HepG2 (cell line): ENCODE measurements around the gene RABGGTA. TPM values are rescaled to one million over a fixed set of nuclear protein-coding genes. Genes with fewer than 3 reads are reported as not detected.
A peak's percentile ranks its signal among the peaks of the same experiment; 100 is the strongest.

Experiments used
- ATAC-seq: fragments of 200-7000 bp; cut with Tn5 transposase; 3 replicates; pipeline ENCODE4 v1.9.1; 2020; ENCODE audit warnings: mild to moderate bottlenecking, moderate library complexity
- BruUV-seq: library from RNA; stranded (reverse); fragments of 400-500 nt; replicated peaks from 2 replicates; lab custom pipeline; 2021; lab: Mats Ljungman, UMichigan
- CTCF ChIA-PET: fragments of 300-600 bp; formaldehyde crosslinking; extraction: SDS; loops from one replicate; lab custom pipeline; 2021; ENCODE audit warnings: low total read pairs, inconsistent platforms, low intra/inter-chr PET ratio; lab: Yijun Ruan, JAX
- POLR2A ChIA-PET: fragments of 350-600 bp; sonication (Branson Sonifier 250); formaldehyde crosslinking; loops from one replicate; lab custom pipeline; 2020; ENCODE audit warnings: antibody characterized with exemption, inconsistent platforms; lab: Yijun Ruan, JAX
- DNase-seq: peaks from one replicate; pipeline ENCODE4 v3.0.0-alpha.2; 2015; ENCODE audit warnings: low spot score
- FAIRE-seq: peaks from 3 replicates; lab custom pipeline; 2011; peaks lifted over from hg19 to GRCh38; lab: Jason Lieb, UNC
- H2AFZ ChIP-seq: one replicate; pipeline ENCODE4 v1.6.1; 2011; ENCODE audit warnings: low read length, inconsistent platforms
- H3K27ac ChIP-seq: fragments of 300-600 bp; 3 replicates; pipeline ENCODE4 v1.8.0; 2011; ENCODE audit warnings: mixed run types, mild to moderate bottlenecking, mixed read lengths, low read length, inconsistent platforms; ENCODE audit not compliant: insufficient read depth; ENCODE audit errors: extremely low read length
- H3K27me3 ChIP-seq, 2 experiments: fragments of 200-600 bp in 1 of 2; 2 replicates in 1 of 2; 3 replicates in 1 of 2; pipeline versions ENCODE4 v1.6.0 to v1.8.0; 2011; ENCODE audit warnings: low read length in 2 of 2, mild to moderate bottlenecking in 2 of 2, moderate library complexity in 2 of 2, inconsistent platforms in 1 of 2; ENCODE audit not compliant: insufficient read depth in 2 of 2, control insufficient read depth in 1 of 2
- H3K36me3 ChIP-seq, 2 experiments: fragments of 200-600 bp in 1 of 2; replicated peaks in 1 of 2; 2 replicates in 1 of 2; 3 replicates in 1 of 2; pipeline versions ENCODE4 v1.5.1 to v1.8.0; 2011; ENCODE audit warnings: low read length in 2 of 2, inconsistent platforms in 1 of 2; ENCODE audit not compliant: insufficient read depth in 2 of 2, control insufficient read depth in 1 of 2
- H3K4me1 ChIP-seq: 2 replicates; pipeline ENCODE4 v1.5.1; 2012; ENCODE audit warnings: low read length, inconsistent platforms; ENCODE audit not compliant: insufficient read depth
- H3K4me2 ChIP-seq: 2 replicates; pipeline ENCODE4 v1.6.0; 2011; ENCODE audit warnings: low read depth, low read length, inconsistent platforms
- H3K4me3 ChIP-seq, 3 experiments: fragments of 200-600 bp in 1 of 3; sonication (generic), shearing (Covaris generic) in 1 of 3; replicated peaks in 1 of 3; 2 replicates each; pipeline ENCODE4 v1.5.1; 2011 to 2016; ENCODE audit warnings: low read length in 3 of 3, inconsistent platforms in 2 of 3, low read depth in 2 of 3, mild to moderate bottlenecking in 2 of 3, control low read depth in 1 of 3, mixed read lengths in 1 of 3; ENCODE audit not compliant: insufficient read depth in 1 of 3
- H3K79me2 ChIP-seq: one replicate; pipeline ENCODE4 v1.6.1; 2011; ENCODE audit warnings: low read length, inconsistent platforms; ENCODE audit not compliant: insufficient read depth
- H3K9ac ChIP-seq: 2 replicates; pipeline ENCODE4 v1.6.0; 2011; ENCODE audit warnings: mild to moderate bottlenecking, low read depth, low read length, inconsistent platforms; ENCODE audit not compliant: insufficient read depth
- H3K9me3 ChIP-seq: 2 replicates; pipeline ENCODE4 v1.5.1; 2012; ENCODE audit warnings: mild to moderate bottlenecking, low read length
- H4K20me1 ChIP-seq: 2 replicates; pipeline ENCODE4 v1.6.0; 2011; ENCODE audit warnings: inconsistent platforms, mild to moderate bottlenecking, low read length, moderate library complexity; ENCODE audit not compliant: insufficient read depth
- CTCF ChIP-seq: sonication (generic); formaldehyde crosslinking; IDR thresholded peaks from 2 replicates; pipeline ENCODE4 v1.5.0; 2020; ENCODE audit warnings: mild to moderate bottlenecking, missing genetic modification reagents, moderate library complexity
- EP300 ChIP-seq, 3 experiments: sonication (generic) in 1 of 3; formaldehyde crosslinking in 1 of 3; IDR thresholded peaks; 2 replicates each; pipeline versions ENCODE4 v1.5.1 to v1.6.1; 2011 to 2020; ENCODE audit warnings: low read depth in 2 of 3, low read length in 2 of 3, borderline replicate concordance in 1 of 3, improper control_type of control experiment in 1 of 3, mild to moderate bottlenecking in 1 of 3, missing genetic modification reagents in 1 of 3, moderate library complexity in 1 of 3
- FOXA3 ChIP-seq: IDR thresholded peaks from 2 replicates; pipeline ENCODE4 v1.6.1; 2016; ENCODE audit warnings: missing genetic modification reagents, missing compliant biosample characterization
- GTF3A ChIP-seq: sonication (generic); formaldehyde crosslinking; conservative IDR thresholded peaks from 2 replicates; pipeline ENCODE4 v1.4.0; 2020; ENCODE audit warnings: mild to moderate bottlenecking, missing genetic modification reagents
- HOXD1 ChIP-seq: sonication (generic); formaldehyde crosslinking; IDR thresholded peaks from 2 replicates; pipeline ENCODE4 v1.5.0; 2020; ENCODE audit warnings: missing genetic modification reagents
- MEIS1 ChIP-seq: sonication (generic); formaldehyde crosslinking; IDR thresholded peaks from 2 replicates; pipeline ENCODE4 v1.9.0; 2021; ENCODE audit warnings: mild to moderate bottlenecking, missing genetic modification reagents, moderate library complexity, borderline replicate concordance
- MEIS2 ChIP-seq: sonication (generic); formaldehyde crosslinking; IDR thresholded peaks from 2 replicates; pipeline ENCODE4 v1.9.0; 2021; ENCODE audit warnings: mild to moderate bottlenecking, missing genetic modification reagents
- NPAS2 ChIP-seq: sonication (generic); formaldehyde crosslinking; IDR thresholded peaks from 2 replicates; pipeline ENCODE4 v1.8.0; 2022; ENCODE audit warnings: mild to moderate bottlenecking, missing genetic modification reagents, borderline replicate concordance
- PAX8 ChIP-seq: sonication (generic); formaldehyde crosslinking; IDR thresholded peaks from 2 replicates; pipeline ENCODE4 v1.8.0; 2022; ENCODE audit warnings: mild to moderate bottlenecking, missing genetic modification reagents, borderline replicate concordance
- PRPF4 ChIP-seq: fragments of 200-400 bp; formaldehyde crosslinking; IDR thresholded peaks from 2 replicates; pipeline ENCODE4 v1.6.1; 2016; ENCODE audit warnings: low read length, low read depth; ENCODE audit not compliant: poor library complexity, severe bottlenecking
- SALL1 ChIP-seq: sonication (generic); formaldehyde crosslinking; IDR thresholded peaks from 2 replicates; pipeline ENCODE4 v1.8.0; 2022; ENCODE audit warnings: mild to moderate bottlenecking, missing genetic modification reagents
- ZBTB8A ChIP-seq: sonication (generic); formaldehyde crosslinking; IDR thresholded peaks from 2 replicates; pipeline ENCODE4 v1.4.0; 2020; ENCODE audit warnings: mild to moderate bottlenecking, low read depth, missing genetic modification reagents, borderline replicate concordance
- ZNF343 ChIP-seq: sonication (generic); formaldehyde crosslinking; IDR thresholded peaks from 2 replicates; pipeline ENCODE4 v1.4.0; 2020; ENCODE audit warnings: mild to moderate bottlenecking, missing genetic modification reagents
- ZNF383 ChIP-seq: sonication (generic); formaldehyde crosslinking; IDR thresholded peaks from 2 replicates; pipeline ENCODE4 v1.4.0; 2020; ENCODE audit warnings: missing genetic modification reagents, mild to moderate bottlenecking, borderline replicate concordance
- ZNF556 ChIP-seq: sonication (generic); formaldehyde crosslinking; IDR thresholded peaks from 2 replicates; pipeline ENCODE4 v1.4.0; 2020; ENCODE audit warnings: mild to moderate bottlenecking, missing genetic modification reagents, borderline replicate concordance
- ZNF652 ChIP-seq: IDR thresholded peaks from 2 replicates; pipeline ENCODE4 v1.6.1; 2016; ENCODE audit warnings: low read depth, borderline replicate concordance
- ZZZ3 ChIP-seq: sonication (generic); formaldehyde crosslinking; IDR thresholded peaks from 2 replicates; pipeline ENCODE4 v1.4.0; 2020; ENCODE audit warnings: missing genetic modification reagents, mild to moderate bottlenecking, borderline replicate concordance
- whole genome bisulfite sequencing: methylation state at CpG from one replicate; pipeline ENCODE4 v1.1.6; 2017; ENCODE audit warnings: low lambda C conversion rate; 5-methylcytosine and 5-hydroxymethylcytosine counted together
- in situ Hi-C: cut with HindIII; loops from 2 replicates; pipeline ENCODE4 v1.10.0; 2017; ENCODE audit warnings: low pct_unique_long_range_greater_than_20kb; ENCODE audit not compliant: extremely low pct_ligation_motif_present
- intact Hi-C: fragments of 100-400 bp; cut with micrococcal nuclease; formaldehyde crosslinking; loops from one replicate; pipeline ENCODE4 v1.10.0; 2022; ENCODE audit not compliant: unreplicated experiment
- polyA plus RNA-seq, 8 experiments: library from polyadenylated mRNA; depleted of rRNA in 3 of 8; stranded (reverse) in 7 of 8; unstranded in 1 of 8; fragments of >200 nt; fragmentation: Illumina TruSeq in 4 of 8; extraction: Trizol in 4 of 8; gene quantifications; 2 replicates each; pipeline versions ENCODE4 v1.2.1 to v1.2.3, GENCODE V29; 2011 to 2016; ENCODE audit warnings: low read depth in 4 of 8, missing spikeins in 1 of 8, mixed read lengths in 1 of 8; ENCODE audit not compliant: insufficient read depth in 1 of 8
- total RNA-seq, 5 experiments: library from RNA; depleted of rRNA; stranded (reverse); fragments of >200 nt; fragmentation: Illumina TruSeq; extraction: Trizol; gene quantifications; 2 replicates each; pipeline ENCODE4 v1.2.3, GENCODE V29; 2016; ENCODE audit warnings: low read depth in 1 of 5
- TF ChIP-seq, protein P1 (sequence below): sonication (generic); formaldehyde crosslinking; IDR thresholded peaks from 2 replicates; pipeline ENCODE4 v1.5.1; 2020; ENCODE audit warnings: missing genetic modification reagents, mild to moderate bottlenecking, borderline replicate concordance

Gene RABGGTA
- total and polyA plus RNA-seq, 2 of the 13 experiments (the other 11 are each of a cell fraction or from before 2014, with no cell fraction given): 57.9 to 90.8 TPM

DNA sequence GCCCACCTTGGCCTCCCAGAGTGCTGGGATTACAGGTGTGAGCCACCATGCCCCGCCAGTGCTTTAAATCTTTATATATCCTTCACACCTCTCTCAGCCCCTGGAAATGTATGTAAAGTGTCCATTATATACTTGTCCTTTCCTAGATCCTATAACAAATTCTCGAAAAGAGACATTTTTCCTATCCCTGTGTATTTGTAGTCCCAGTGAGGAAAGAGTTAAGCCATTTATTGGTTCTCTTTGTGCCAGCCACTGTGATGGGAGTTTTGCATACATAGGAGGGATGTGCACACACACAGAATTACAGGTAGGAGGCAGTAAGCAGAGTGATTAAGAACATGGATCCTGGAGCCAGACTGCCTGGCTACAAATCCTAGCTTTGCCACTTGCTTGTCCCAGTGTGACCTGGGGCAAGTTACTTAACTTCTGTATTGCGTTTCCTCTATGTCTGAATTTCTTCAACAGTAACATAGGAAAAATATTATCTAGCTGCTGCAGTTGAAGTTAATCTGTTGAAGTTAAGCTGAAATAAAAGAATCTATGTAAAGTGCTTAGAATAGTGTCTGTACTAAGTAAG lies 2.1 kb upstream of the RABGGTA start:
- Histone ChIP-seq H3K79me2 (peaks cover 7% of the 10 kb centered on the region), H3K9me3 (no peaks in the 10 kb centered on the region), H3K27ac (no peak overlapping the region), H3K9ac (no peak overlapping the region), H3K36me3 (peaks cover 0 to 8% of the 10 kb centered on the region in 2 experiments; a peak in 1 of 5 replicates), H3K27me3 (no peaks in the 10 kb centered on the region; a peak in 1 of 5 replicates), H2AFZ (no peak overlapping the region), H3K4me3 (no peak overlapping the region), H3K4me1 (peaks cover 22% of the 10 kb centered on the region), H3K4me2 (no peak overlapping the region), H4K20me1 (no peaks in the 10 kb centered on the region)
- ATAC-seq: no peak
- whole genome bisulfite sequencing: 76% methylated on average over 3 of the region's 3 CpGs
- ChIA-PET POLR2A (interaction anchor here (0.6 to 16.5 kb wide), 6 partner anchors 8 to 84 kb away, joined by 3 to 435 read pairs (median 3); partner anchors contain the start of gene TINF2), CTCF (interaction anchor here (1.1 to 1.4 kb wide), 2 partner anchors 25 to 31 kb away, joined by 3 to 4 read pairs; partner anchors contain the start of gene TINF2)
- intact Hi-C loops (no loop called here), in situ Hi-C loops (no loop called here)
- FAIRE-seq: no peak
- BruUV-seq: no TSS peak
- peak; percentile 60 for DNase-seq
- TF ChIP-seq FOXA3 (CRISPR knock-in tag) (0 out of 2 replicates have a peak, but pooled peaks have one; percentile 4), PRPF4 (no peak), SALL1 (CRISPR knock-in tag) (0 out of 2 replicates have a peak, but pooled peaks have one; percentile 31), ZNF556 (CRISPR knock-in tag) (peak; percentile 44; the same call in 1 of the 2 replicates), ZNF383 (0 out of 2 replicates have a peak, but pooled peaks have one; percentile 59), GTF3A (CRISPR knock-in tag) (0 out of 2 replicates have a peak, but pooled peaks have one; percentile 44), HOXD1 (CRISPR knock-in tag) (no peak), NPAS2 (0 out of 2 replicates have a peak, but pooled peaks have one; percentile 71), ZNF343 (CRISPR knock-in tag) (0 out of 2 replicates have a peak, but pooled peaks have one; percentile 76), PAX8 (0 out of 2 replicates have a peak, but pooled peaks have one; percentile 35), MEIS2 (CRISPR knock-in tag) (no peak), ZBTB8A (CRISPR knock-in tag) (0 out of 2 replicates have a peak, but pooled peaks have one; percentile 35), CTCF (CRISPR knock-in tag) (peak; percentile 41; the same call in 1 of the 2 replicates), EP300 (IDR thresholded peaks at IDR 0.05; ENCODE audit: low read depth in 2 of 2, low read length in 2 of 2) (no peak), EP300 (CRISPR knock-in tag; IDR thresholded peaks at IDR 0.05; ENCODE audit: borderline replicate concordance) (0 out of 2 replicates have a peak, but pooled peaks have one; percentile 15), ZZZ3 (0 out of 2 replicates have a peak, but pooled peaks have one; percentile 33), MEIS1 (CRISPR knock-in tag) (0 out of 2 replicates have a peak, but pooled peaks have one; percentile 27), ZNF652 (peak; percentile 89)
- TF ChIP-seq, protein P1, sequence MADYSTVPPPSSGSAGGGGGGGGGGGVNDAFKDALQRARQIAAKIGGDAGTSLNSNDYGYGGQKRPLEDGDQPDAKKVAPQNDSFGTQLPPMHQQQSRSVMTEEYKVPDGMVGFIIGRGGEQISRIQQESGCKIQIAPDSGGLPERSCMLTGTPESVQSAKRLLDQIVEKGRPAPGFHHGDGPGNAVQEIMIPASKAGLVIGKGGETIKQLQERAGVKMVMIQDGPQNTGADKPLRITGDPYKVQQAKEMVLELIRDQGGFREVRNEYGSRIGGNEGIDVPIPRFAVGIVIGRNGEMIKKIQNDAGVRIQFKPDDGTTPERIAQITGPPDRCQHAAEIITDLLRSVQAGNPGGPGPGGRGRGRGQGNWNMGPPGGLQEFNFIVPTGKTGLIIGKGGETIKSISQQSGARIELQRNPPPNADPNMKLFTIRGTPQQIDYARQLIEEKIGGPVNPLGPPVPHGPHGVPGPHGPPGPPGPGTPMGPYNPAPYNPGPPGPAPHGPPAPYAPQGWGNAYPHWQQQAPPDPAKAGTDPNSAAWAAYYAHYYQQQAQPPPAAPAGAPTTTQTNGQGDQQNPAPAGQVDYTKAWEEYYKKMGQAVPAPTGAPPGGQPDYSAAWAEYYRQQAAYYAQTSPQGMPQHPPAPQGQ (CRISPR knock-in tag): 0 out of 2 replicates have a peak, but pooled peaks have one; percentile 59
